Measurements from ENCODE around the gene PXN.

DNA sequence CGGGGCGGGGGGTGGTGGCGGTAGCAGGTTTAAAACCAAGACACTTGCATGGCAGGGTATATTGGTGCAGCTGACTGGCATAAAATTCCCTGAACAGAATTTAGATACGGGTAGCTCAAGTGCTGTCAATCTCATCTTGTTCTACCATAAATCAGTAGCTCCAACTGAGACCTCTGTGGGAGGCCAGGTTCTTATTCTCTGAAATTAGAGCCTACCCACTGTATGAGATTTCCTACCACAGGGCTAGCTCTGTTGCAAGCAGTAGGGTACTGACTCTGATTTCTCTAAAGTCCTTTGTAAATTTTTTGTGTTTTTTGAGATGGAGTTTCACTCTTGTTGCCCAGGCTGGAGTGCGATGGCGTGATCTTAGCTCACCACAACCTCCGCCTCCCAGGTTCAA is 61.4 kb downstream of the PXN start:
- TF ChIP-seq, protein P1, sequence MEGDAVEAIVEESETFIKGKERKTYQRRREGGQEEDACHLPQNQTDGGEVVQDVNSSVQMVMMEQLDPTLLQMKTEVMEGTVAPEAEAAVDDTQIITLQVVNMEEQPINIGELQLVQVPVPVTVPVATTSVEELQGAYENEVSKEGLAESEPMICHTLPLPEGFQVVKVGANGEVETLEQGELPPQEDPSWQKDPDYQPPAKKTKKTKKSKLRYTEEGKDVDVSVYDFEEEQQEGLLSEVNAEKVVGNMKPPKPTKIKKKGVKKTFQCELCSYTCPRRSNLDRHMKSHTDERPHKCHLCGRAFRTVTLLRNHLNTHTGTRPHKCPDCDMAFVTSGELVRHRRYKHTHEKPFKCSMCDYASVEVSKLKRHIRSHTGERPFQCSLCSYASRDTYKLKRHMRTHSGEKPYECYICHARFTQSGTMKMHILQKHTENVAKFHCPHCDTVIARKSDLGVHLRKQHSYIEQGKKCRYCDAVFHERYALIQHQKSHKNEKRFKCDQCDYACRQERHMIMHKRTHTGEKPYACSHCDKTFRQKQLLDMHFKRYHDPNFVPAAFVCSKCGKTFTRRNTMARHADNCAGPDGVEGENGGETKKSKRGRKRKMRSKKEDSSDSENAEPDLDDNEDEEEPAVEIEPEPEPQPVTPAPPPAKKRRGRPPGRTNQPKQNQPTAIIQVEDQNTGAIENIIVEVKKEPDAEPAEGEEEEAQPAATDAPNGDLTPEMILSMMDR (IDR thresholded peaks at IDR 0.05), result no peak
- TF ChIP-seq POLR2A (IDR thresholded peaks at IDR 0.05), result no peak

Measured in body of pancreas (tissue), 4 donors.